ENCODE data around the gene DNAJC5.
"Not testable (repeated sequence)": the region's sequence is repeated elsewhere in the genome, so short reads cannot be mapped to it uniquely, and the experiment has no call there.

Gene DNAJC5

DNA sequence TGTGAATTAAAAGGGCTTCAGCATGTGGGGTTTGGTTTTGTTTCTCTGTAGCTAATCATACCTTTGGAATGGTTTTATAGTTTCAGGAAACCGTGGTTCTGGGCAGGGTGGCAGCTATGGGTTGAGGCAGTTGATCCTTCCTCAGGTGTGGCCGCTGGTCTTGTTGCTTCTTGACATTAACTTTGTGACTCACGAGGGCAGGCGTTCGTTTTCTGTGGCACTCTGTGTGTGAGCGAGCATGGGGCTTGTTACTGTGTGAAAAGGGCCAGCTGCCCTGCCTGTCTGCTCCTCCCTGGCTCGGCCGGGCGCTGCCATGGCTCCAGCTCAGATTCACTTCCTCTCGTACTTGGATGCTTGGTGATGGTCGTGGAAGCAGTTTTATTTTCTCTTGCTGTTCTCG lies 16.2 kb downstream of the DNAJC5 start:
- H3K9ac ChIP-seq (ENCODE audit: low read depth, low read length, poor library complexity, severe bottlenecking), result peak overlapping the region; percentile 53
- H3F3A ChIP-seq (ENCODE audit: low read depth), result peaks cover 5% of the 10 kb centered on the region; the same call in 1 of the 2 replicates
- peak overlapping the region; percentile 75 for H3K4me2 ChIP-seq (ENCODE audit: low read depth, low read length, poor library complexity, severe bottlenecking)
- no peaks in the 10 kb centered on the region for H3K27me3 ChIP-seq (ENCODE audit: insufficient read depth, low read length, poor library complexity, severe bottlenecking)
- H3K79me2 ChIP-seq (ENCODE audit: insufficient read depth, low read length), result peaks cover 87% of the 10 kb centered on the region
- peaks cover 20% of the 10 kb centered on the region for H3K4me1 ChIP-seq (ENCODE audit: insufficient read depth, low read length, poor library complexity, severe bottlenecking)
- H3K9me2 ChIP-seq (replicated peaks; ENCODE audit: low read depth, low read length), result no peaks in the 10 kb centered on the region
- peak overlapping the region; percentile 60 for H3K4me3 ChIP-seq (ENCODE audit: low read length, poor library complexity, severe bottlenecking)
- TF ChIP-seq, protein P1, sequence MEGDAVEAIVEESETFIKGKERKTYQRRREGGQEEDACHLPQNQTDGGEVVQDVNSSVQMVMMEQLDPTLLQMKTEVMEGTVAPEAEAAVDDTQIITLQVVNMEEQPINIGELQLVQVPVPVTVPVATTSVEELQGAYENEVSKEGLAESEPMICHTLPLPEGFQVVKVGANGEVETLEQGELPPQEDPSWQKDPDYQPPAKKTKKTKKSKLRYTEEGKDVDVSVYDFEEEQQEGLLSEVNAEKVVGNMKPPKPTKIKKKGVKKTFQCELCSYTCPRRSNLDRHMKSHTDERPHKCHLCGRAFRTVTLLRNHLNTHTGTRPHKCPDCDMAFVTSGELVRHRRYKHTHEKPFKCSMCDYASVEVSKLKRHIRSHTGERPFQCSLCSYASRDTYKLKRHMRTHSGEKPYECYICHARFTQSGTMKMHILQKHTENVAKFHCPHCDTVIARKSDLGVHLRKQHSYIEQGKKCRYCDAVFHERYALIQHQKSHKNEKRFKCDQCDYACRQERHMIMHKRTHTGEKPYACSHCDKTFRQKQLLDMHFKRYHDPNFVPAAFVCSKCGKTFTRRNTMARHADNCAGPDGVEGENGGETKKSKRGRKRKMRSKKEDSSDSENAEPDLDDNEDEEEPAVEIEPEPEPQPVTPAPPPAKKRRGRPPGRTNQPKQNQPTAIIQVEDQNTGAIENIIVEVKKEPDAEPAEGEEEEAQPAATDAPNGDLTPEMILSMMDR (conservative IDR thresholded peaks at IDR 0.05; ENCODE audit: low read length), result no peak
- TF ChIP-seq EZH2phosphoT487 (IDR thresholded peaks at IDR 0.05; ENCODE audit: borderline replicate concordance), result no peak
- no peaks in the 10 kb centered on the region for H3K36me3 ChIP-seq (ENCODE audit: insufficient read depth, low read length)
- peaks cover 14% of the 10 kb centered on the region for H4K20me1 ChIP-seq (ENCODE audit: insufficient read depth, low read length, poor library complexity, severe bottlenecking)
- H2AFZ ChIP-seq (ENCODE audit: low read length), result no peak overlapping the region
- no peaks in the 10 kb centered on the region for H3K9me3 ChIP-seq (ENCODE audit: insufficient read depth, low read depth, low read length)

DNA sequence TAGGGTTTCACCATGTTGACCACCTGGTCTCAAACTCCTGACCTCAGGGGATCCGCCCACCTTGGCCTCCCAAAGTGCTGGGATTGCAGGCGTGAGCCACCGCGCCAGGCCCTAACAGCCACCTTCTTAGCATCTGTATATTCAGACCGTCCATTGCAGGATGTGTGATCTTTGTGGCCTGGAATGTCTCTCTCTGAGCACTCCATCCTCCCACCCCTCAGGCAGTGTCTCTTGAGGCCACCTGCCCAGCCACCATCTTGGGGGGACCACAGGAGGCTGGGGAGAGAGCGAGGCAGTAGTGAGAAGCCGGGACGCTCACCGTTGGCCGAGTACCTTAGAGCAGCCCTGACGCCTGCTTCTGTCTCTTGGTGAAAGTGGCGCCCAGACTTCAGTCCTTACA lies 18.8 kb downstream of the DNAJC5 start:
- Histone ChIP-seq H3F3A (ENCODE audit: low read depth) (peaks cover 5% of the 10 kb centered on the region; the same call in 1 of the 2 replicates), H3K36me3 (ENCODE audit: insufficient read depth, low read length) (peaks cover 6% of the 10 kb centered on the region; the same call in 1 of the 2 replicates), H3K79me2 (ENCODE audit: insufficient read depth, low read length) (peaks cover 79% of the 10 kb centered on the region), H3K27me3 (ENCODE audit: insufficient read depth, low read length, poor library complexity, severe bottlenecking) (no peaks in the 10 kb centered on the region), H2AFZ (ENCODE audit: low read length) (no peak overlapping the region), H3K4me3 (ENCODE audit: low read length, poor library complexity, severe bottlenecking) (no peak overlapping the region), H4K20me1 (ENCODE audit: insufficient read depth, low read length, poor library complexity, severe bottlenecking) (peaks cover 12% of the 10 kb centered on the region), H3K9ac (ENCODE audit: low read depth, low read length, poor library complexity, severe bottlenecking) (no peak overlapping the region), H3K9me3 (ENCODE audit: insufficient read depth, low read depth, low read length) (no peaks in the 10 kb centered on the region), H3K9me2 (replicated peaks; ENCODE audit: low read depth, low read length) (no peaks in the 10 kb centered on the region), H3K4me1 (ENCODE audit: insufficient read depth, low read length, poor library complexity, severe bottlenecking) (peaks cover 20% of the 10 kb centered on the region), H3K4me2 (ENCODE audit: low read depth, low read length, poor library complexity, severe bottlenecking) (no peak overlapping the region)
- TF ChIP-seq, protein P1 (conservative IDR thresholded peaks at IDR 0.05; ENCODE audit: low read length), result no peak
- TF ChIP-seq EZH2phosphoT487 (IDR thresholded peaks at IDR 0.05; ENCODE audit: borderline replicate concordance), result no peak

DNA sequence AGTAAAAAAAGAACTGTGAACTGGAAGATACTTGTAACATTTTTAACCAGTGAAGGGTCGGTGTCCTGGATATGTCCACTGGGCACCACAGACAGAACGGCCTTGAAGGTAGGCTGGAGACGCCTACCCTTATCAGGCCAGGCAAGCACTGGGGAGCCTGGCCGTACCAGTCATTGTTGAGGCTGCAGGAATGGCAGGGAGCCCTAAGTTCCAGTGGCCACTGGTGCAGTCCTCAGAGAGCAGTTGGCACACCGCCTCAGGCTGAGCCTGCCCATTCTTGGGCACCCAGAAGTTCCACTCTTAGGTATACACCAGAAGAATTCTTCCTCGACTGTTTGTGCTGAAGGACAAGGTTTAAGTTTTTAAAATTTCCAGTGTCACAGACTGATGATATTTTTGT lies 20.5 kb downstream of the DNAJC5 start:
- Histone ChIP-seq H4K20me1 (ENCODE audit: insufficient read depth, low read length, poor library complexity, severe bottlenecking) (peaks cover 7% of the 10 kb centered on the region), H3K27me3 (ENCODE audit: insufficient read depth, low read length, poor library complexity, severe bottlenecking) (no peaks in the 10 kb centered on the region), H3K4me2 (ENCODE audit: low read depth, low read length, poor library complexity, severe bottlenecking) (no peak overlapping the region), H3K9me3 (ENCODE audit: insufficient read depth, low read depth, low read length) (no peaks in the 10 kb centered on the region), H3K36me3 (ENCODE audit: insufficient read depth, low read length) (peaks cover 11% of the 10 kb centered on the region; the same call in 1 of the 2 replicates), H3K9ac (ENCODE audit: low read depth, low read length, poor library complexity, severe bottlenecking) (no peak overlapping the region), H3K9me2 (replicated peaks; ENCODE audit: low read depth, low read length) (no peaks in the 10 kb centered on the region), H3K4me1 (ENCODE audit: insufficient read depth, low read length, poor library complexity, severe bottlenecking) (peaks cover 16% of the 10 kb centered on the region), H3K79me2 (ENCODE audit: insufficient read depth, low read length) (peaks cover 65% of the 10 kb centered on the region), H3K4me3 (ENCODE audit: low read length, poor library complexity, severe bottlenecking) (no peak overlapping the region), H2AFZ (ENCODE audit: low read length) (no peak overlapping the region), H3F3A (ENCODE audit: low read depth) (peaks cover 5% of the 10 kb centered on the region; the same call in 1 of the 2 replicates)
- TF ChIP-seq EZH2phosphoT487 (IDR thresholded peaks at IDR 0.05; ENCODE audit: borderline replicate concordance), result no peak
- TF ChIP-seq, protein P1 (conservative IDR thresholded peaks at IDR 0.05; ENCODE audit: low read length), result no peak

DNA sequence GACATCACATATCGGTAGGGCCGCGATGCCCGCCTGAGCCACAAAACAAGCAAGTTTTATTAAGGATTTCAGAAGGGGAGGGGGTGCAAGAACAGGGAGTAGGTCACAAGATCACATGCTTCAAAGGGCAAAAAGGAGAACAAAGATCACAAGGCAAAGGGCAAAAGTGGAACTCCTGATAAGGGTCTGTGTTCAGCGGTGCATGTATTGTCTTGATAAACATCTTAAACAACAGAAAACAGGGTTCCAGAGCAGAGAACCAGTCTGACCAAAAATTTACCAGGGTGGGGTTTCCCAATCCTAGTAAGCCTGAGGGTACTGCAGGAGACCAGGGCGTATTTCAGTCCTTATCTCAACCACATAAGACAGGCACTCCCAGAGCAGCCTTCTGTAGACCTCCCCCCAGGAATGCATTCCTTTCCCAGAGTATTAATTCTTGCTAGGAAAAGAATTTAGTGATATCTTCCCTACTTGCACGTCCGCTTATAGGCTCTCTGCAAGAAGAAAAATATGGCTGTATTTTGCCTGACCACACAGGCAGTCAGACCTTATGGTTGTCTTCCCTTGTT lies 21.5 kb downstream of the DNAJC5 start:
- peaks cover 57% of the 10 kb centered on the region for H3K79me2 ChIP-seq (ENCODE audit: insufficient read depth, low read length)
- peaks cover 11% of the 10 kb centered on the region; the same call in 1 of the 2 replicates for H3K36me3 ChIP-seq (ENCODE audit: insufficient read depth, low read length)
- not testable (repeated sequence) for H3K9me2 ChIP-seq (replicated peaks; ENCODE audit: low read depth, low read length); H3F3A ChIP-seq (ENCODE audit: low read depth); H3K27me3 ChIP-seq (ENCODE audit: insufficient read depth, low read length, poor library complexity, severe bottlenecking); H4K20me1 ChIP-seq (ENCODE audit: insufficient read depth, low read length, poor library complexity, severe bottlenecking); H2AFZ ChIP-seq (ENCODE audit: low read length); H3K4me2 ChIP-seq (ENCODE audit: low read depth, low read length, poor library complexity, severe bottlenecking); H3K9me3 ChIP-seq (ENCODE audit: insufficient read depth, low read depth, low read length); H3K4me3 ChIP-seq (ENCODE audit: low read length, poor library complexity, severe bottlenecking); H3K4me1 ChIP-seq (ENCODE audit: insufficient read depth, low read length, poor library complexity, severe bottlenecking); H3K9ac ChIP-seq (ENCODE audit: low read depth, low read length, poor library complexity, severe bottlenecking)
